Measurements from ENCODE around the gene RBM20. TPM values are rescaled to one million over a fixed set of nuclear protein-coding genes. Genes with fewer than 3 reads are reported as not detected.

The RBM20 gene
- total and polyA plus RNA-seq, 2 of the 13 experiments (the other 11 are each of a cell fraction or from before 2014, with no cell fraction given), result 0.02 to 0.22 TPM

- no peak for TF ChIP-seq SMARCE1 (IDR thresholded peaks at IDR 0.05; ENCODE audit: borderline replicate concordance)
- TF ChIP-seq IRF2 (CRISPR knock-in tag; IDR thresholded peaks at IDR 0.05), result no peak
- no peak for TF ChIP-seq PRPF4 (IDR thresholded peaks at IDR 0.05; ENCODE audit: low read depth, low read length, poor library complexity, severe bottlenecking)
- TF ChIP-seq ETV5 (CRISPR knock-in tag; IDR thresholded peaks at IDR 0.05; ENCODE audit: borderline replicate concordance), result no peak
- TF ChIP-seq ZNF24 (IDR thresholded peaks at IDR 0.05), result no peak
- TF ChIP-seq ZNF780A (CRISPR knock-in tag; IDR thresholded peaks at IDR 0.05), result no peak
- no peak for TF ChIP-seq RBAK (CRISPR knock-in tag; IDR thresholded peaks at IDR 0.05)
- no peak for TF ChIP-seq SALL2 (CRISPR knock-in tag; IDR thresholded peaks at IDR 0.05)
- TF ChIP-seq PBX2 (CRISPR knock-in tag; IDR thresholded peaks at IDR 0.05), result no peak
- no peak for TF ChIP-seq PHF5A (CRISPR knock-in tag; IDR thresholded peaks at IDR 0.05; ENCODE audit: low read depth, unreplicated experiment)
- no peak for TF ChIP-seq KDM5B (CRISPR knock-in tag; IDR thresholded peaks at IDR 0.05; ENCODE audit: borderline replicate concordance)
- TF ChIP-seq HNF4A (CRISPR knock-in tag; IDR thresholded peaks at IDR 0.05), result no peak
- no peak for TF ChIP-seq ZNF230 (CRISPR knock-in tag; IDR thresholded peaks at IDR 0.05)
- TF ChIP-seq ZNF879 (CRISPR knock-in tag; IDR thresholded peaks at IDR 0.05), result no peak
- Histone ChIP-seq H3K27me3 (ENCODE audit: control insufficient read depth in 1 of 2, insufficient read depth in 2 of 2, low read length in 2 of 2) (peaks cover 0 to 3% of the 10 kb centered on the region in 2 experiments; a peak in 1 of 5 replicates), H2AFZ (ENCODE audit: low read length) (no peak overlapping the region), H3K4me2 (ENCODE audit: low read depth, low read length) (no peak overlapping the region), H3K79me2 (ENCODE audit: insufficient read depth, low read length) (no peaks in the 10 kb centered on the region), H3K4me1 (ENCODE audit: insufficient read depth, low read length) (no peaks in the 10 kb centered on the region), H4K20me1 (ENCODE audit: insufficient read depth, low read length) (no peaks in the 10 kb centered on the region), H3K36me3 (replicated peaks in 1 of 2; ENCODE audit: control insufficient read depth in 1 of 2, insufficient read depth in 2 of 2, low read length in 2 of 2) (no peaks in the 10 kb centered on the region), H3K9ac (ENCODE audit: insufficient read depth, low read depth, low read length) (no peak overlapping the region), H3K9me3 (ENCODE audit: low read length) (no peaks in the 10 kb centered on the region), H3K27ac (ENCODE audit: extremely low read length, insufficient read depth, low read length) (no peak overlapping the region), H3K4me3 (replicated peaks in 1 of 3; ENCODE audit: insufficient read depth in 1 of 3, low read depth in 2 of 3, low read length in 3 of 3) (no peak overlapping the region)
- in situ Hi-C loops (cut with HindIII; ENCODE audit: extremely low pct_ligation_motif_present, low pct_unique_long_range_greater_than_20kb), result no loop called here
- DNase-seq (ENCODE audit: low spot score), result no peak
- ATAC-seq, result no peak
- ChIA-PET POLR2A (no interaction called here), CTCF (ENCODE audit: low intra/inter-chr PET ratio, low total read pairs) (no interaction called here)
- WGBS (ENCODE audit: low lambda C conversion rate), result 24% methylated on average over 5 of the region's 5 CpGs
- FAIRE-seq, result no peak
- no TSS peak for BruUV-seq (replicated peaks)
- intact Hi-C loops (cut with micrococcal nuclease; ENCODE audit: unreplicated experiment), result no loop called here
Measured at GRCh38 chr10:110694820-110695538, 50.8 kb downstream of the RBM20 start.
